Activated CD4-positive, CD25-positive, alpha-beta regulatory T cell treated with anti-CD3 and anti-CD28 coated beads, Interleukin-2, amount 50 U/mL, for 16 hours (primary cell): ENCODE results near the gene JMJD1C.
"Not testable (repeated sequence)": the region's sequence is repeated elsewhere in the genome, so short reads cannot be mapped to it uniquely, and the experiment has no call there.

ENCODE experiments used
- DNase-seq: peaks from one replicate; pipeline ENCODE4 v3.0.0-alpha.2; 2020; ENCODE audit warnings: low read depth, low spot score

Gene JMJD1C

DNA sequence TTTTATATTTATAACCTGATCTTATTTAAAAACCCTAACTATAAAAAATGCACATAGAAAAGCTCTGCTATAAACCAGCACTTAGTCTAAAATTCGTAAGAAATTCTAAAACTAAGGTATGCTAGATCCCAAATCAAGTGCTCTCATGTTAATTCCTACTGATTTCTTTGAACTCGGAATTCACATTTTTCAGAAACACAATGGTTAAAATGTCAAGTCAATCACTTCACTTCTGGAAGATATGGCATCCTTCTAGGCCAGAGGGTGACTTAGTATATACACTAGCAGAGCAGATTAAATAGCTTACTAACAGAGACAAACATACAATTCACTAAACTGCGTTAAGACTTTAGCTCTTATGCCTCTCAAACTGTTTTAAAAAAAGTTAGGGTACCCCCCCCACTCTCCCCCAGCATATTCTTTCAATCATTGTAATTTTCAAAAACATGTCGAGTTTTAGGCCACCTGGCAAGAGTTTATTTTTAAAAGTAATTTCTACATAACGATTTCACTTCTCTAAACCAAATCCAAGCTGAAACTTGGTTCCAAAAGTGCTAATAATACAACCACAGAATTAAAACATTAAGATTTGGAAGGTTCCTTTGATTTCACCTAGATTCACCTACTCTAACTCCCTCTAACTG, 203.2 kb downstream of the JMJD1C start:
- no peak for DNase-seq

DNA sequence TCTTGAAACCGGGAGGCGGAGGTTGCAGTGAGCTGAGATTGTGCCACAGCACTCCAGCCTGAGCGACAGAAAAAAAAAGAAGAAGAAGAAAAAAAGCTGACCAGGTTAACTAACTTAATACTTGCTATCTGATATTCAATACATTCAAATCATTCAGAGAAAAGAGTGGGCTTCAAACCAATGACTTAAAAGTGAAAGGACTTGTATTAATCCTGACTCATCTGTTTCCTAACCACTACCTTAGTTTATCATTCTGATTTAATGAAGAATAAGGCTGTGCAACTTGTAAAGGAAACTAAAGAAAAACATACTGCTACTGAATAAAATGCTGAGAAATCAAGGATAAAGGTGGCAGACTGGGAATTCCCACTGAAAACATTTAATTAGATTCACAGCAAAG, 204.3 kb downstream of the JMJD1C start:
- DNase-seq = no peak

DNA sequence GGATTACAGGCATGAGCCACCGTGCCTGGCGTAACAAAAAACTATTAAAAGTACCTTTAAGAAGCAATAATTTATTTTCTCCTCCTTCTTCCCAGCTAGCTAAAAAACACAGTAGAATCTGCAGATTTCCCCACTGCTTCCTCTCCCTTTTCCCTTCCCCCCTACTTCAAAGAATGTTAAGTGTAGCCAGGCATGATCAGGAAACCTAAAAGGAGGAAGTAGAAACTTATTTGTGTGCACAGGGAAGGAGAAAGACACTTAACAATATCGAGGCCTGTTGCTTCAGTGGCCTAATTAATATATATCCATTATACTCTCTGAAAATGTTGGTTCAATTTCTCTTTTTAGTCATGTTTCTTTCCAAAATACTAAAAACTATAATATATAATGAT, 204.9 kb downstream of the JMJD1C start:
- no peak for DNase-seq

DNA sequence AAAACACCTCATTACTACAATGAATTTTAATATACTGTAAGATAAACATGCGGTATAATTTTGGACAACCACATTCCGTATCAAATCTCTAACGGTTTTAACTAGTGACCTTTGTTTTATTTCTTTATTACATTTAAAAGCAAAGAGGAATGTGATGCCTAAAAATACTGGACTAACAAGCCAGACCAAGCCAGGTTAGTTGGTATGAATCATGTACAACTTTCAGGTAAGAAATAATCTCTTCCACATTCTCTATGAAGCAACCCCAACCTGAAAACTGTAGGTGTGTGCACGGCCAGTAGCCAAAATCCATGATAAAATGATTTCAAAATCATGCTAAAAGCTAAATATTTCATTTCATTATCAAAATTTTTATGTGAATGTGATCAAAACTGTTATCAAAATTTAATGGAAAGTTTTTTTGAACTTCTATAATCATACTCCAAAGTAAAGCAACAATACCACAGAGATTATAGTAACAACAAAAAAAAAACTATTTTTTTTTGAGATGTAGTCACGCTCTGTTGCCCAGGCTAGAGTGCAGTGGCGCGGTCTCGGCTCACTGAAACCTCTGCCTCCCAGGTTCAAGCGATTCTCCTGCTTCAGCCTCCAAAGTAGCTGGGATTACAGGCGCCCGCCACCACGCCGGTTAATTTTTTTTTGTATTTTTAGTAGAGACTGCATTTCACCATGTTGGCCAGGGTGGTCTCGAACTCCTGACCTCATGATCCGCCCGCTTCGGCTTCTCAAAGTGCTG, 205.5 kb downstream of the JMJD1C start:
- DNase-seq = no peak

- DNase-seq = no peak
These were observed 206.7 kb downstream of the JMJD1C start for GRCh38 chr10:63258920-63259678.

GRCh38 chr10:63257778-63258177, 208.0 kb downstream of the JMJD1C start:
- no peak for DNase-seq

- no peak for DNase-seq
These were observed 209.6 kb downstream of the JMJD1C start for GRCh38 chr10:63256009-63256773.

DNA sequence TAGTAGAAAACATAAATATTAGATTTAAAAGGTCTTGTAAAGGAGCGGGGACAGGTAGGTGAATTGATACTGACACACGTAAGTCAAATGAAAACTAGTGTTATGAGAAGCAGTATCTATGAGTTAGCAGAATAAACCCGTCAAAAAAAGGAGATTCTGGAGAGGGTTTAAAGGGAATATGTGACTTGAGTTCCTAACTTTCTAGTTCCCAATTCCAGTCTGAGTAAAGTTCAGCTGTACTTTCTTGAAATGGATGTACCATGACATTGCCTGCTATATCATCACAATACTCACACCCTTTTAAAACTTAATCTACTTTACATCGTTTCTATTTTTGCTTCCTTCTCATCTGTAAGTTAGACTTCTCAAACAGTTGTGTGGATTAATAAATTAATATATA, 210.5 kb downstream of the JMJD1C start:
- no peak for DNase-seq

DNA sequence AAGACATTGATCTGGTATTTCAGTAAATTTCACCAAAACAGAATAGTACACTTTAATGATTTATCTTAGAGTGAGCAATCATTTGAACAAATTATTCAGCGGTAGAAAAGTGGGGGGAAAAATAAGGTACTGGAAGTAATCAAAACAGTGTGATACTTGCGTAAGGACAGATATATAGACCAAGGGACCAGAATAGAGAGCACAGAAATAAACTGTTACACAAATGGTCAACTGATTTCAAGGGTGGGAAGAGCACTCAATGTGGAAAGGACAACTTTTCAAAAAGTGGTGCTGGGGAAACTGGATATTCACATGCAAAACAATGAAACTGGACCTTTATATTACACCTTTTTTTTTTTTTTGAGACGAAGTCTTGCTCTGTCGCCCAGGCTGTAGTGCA, 212.7 kb downstream of the JMJD1C start:
- no peak for DNase-seq

GRCh38 chr10:63252095-63252762, 213.5 kb downstream of the JMJD1C start:
- DNase-seq = no peak

- DNase-seq = no peak
These were observed 215.7 kb downstream of the JMJD1C start for GRCh38 chr10:63250032-63250431.

DNA sequence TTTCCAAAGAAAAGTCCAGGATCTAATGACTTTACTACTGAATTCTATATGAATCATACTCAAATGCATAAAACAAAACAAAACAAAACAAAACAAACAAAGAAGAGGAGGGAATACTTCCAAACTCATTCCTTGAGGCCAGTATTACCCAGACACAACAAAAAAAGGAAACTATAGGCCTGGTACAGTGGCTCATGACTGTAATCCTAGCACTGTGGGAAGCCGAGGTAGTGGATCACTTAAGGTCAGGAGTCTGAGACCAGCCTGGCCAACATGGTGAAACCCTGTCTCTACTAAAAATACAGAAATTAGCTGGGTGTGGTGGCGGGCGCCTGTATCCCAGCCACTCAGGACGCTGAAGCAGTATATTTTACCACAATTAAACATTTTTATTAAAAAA, 218.0 kb downstream of the JMJD1C start:
- no peak for DNase-seq

GRCh38 chr10:63246356-63246755, 219.4 kb downstream of the JMJD1C start:
- DNase-seq = no peak

GRCh38 chr10:63241841-63242281, 223.9 kb downstream of the JMJD1C start:
- no peak for DNase-seq

- no peak for DNase-seq
These were observed 225.0 kb downstream of the JMJD1C start for GRCh38 chr10:63240807-63241206.

- DNase-seq = no peak
These were observed 227.3 kb downstream of the JMJD1C start for GRCh38 chr10:63238501-63238900.

DNA sequence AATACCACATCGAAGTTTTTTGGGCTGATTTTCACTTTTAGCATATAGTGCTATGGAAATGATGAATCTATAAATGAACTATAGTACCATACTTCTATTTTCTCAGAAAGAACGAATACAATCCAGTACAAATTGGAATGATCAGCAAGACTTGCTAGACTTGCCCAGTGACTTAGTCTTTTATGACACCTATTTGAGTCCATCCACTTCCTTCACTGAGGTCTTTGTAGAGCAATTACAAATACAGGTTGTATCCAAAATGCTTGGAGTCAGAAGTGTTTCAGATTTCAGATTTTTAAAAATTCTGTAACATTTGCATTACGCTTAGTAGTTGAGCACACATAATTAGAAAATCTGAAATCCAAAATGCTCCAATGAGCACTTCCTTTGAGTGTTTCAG, 228.4 kb downstream of the JMJD1C start:
- DNase-seq = no peak

DNA sequence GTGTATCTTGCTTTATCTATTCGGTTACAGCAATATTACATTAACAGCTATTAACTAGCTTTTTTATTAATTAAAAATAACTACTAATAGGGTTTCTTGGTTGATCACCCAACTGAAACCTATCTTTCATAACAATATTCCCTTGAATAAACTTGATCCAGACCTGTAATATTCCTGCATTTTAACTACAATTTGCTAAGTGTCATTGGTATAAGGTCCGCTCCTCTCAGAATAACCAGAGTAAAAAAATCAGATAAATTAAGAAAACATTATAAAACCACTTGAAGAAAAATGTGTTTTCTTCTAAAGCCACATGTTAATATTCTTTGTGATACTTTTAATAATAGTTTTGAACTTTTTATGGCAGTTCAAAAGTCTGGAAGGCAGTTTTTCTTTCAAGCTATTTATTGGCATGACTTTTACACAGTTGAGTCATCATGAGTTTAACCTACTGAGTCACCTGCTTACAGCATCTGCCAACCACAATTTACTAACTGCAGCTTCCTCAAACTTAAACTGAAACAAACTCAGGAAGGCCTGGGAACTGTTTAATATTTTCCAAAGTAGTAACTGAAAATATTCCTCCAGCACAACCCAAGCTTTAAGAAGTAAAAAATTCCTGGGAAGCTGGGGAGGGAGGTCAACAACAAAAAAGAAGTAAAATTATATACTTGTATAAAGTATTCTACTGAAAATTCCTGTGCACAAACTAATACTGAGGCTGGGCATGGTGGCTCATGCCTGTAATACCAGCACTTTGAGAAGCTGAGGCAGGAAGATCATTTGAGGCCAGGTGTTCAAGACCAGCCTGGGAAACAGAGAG, 229.5 kb downstream of the JMJD1C start:
- DNase-seq = no peak

DNA sequence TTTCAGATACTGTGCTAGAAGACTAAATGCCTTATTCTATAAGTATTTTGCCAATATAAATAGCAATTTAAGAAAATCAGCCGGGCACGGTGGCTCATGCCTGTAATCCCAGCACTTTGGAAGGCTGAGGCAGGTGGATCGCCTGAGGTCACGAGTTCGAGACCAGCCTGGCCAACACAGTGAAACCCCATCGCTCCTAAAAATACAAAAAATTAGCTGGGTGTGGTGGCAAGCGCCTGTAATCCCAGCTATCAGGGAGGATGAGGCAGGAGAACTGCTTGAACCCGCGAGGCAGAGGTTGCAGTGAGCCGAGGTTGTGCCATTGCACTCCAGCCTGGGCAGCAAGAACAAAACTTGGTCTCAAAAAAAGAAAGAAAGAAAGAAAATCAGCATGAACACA, 230.6 kb downstream of the JMJD1C start:
- DNase-seq = not testable (repeated sequence)

GRCh38 chr10:63229161-63229560, 236.6 kb downstream of the JMJD1C start:
- no peak for DNase-seq
